HFF-Myc (cell line): ENCODE data around the gene PTPRJ.

ENCODE experiments used
- DNase-seq: peaks from one replicate; pipeline ENCODE4 v3.0.0-alpha.2; 2011; ENCODE audit warnings: low read depth; ENCODE audit errors: extremely low read depth
- H3K4me3 ChIP-seq: replicated peaks from 2 replicates; pipeline ENCODE4 v1.5.1; 2011; ENCODE audit warnings: low read depth, mild to moderate bottlenecking, control low read depth, low read length
- TF ChIP-seq, protein P1 (sequence below): IDR thresholded peaks from 2 replicates; pipeline ENCODE4 v1.5.1; 2012; ENCODE audit warnings: mild to moderate bottlenecking, low read depth, low read length, control low read depth; ENCODE audit errors: missing control alignments

The PTPRJ gene

DNA sequence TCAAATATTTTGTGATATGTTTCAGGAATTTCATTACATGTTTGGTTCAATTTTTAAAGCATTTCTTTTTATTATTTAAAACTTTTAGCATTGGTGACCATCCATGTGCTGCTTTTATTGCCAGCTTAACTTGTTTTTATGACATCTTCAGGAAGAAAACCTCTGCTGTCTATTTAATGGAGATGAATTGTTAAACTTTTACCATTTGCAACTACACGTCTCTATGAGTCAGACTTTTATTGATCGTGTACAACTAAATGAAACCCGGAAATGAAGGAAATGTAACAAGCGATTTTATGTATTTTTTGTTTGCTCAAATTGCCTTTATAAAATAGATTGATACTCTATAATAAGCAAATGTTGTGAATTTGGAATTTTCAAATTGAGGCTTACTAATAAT, 113.0 kb downstream of the PTPRJ start:
- TF ChIP-seq, protein P1, sequence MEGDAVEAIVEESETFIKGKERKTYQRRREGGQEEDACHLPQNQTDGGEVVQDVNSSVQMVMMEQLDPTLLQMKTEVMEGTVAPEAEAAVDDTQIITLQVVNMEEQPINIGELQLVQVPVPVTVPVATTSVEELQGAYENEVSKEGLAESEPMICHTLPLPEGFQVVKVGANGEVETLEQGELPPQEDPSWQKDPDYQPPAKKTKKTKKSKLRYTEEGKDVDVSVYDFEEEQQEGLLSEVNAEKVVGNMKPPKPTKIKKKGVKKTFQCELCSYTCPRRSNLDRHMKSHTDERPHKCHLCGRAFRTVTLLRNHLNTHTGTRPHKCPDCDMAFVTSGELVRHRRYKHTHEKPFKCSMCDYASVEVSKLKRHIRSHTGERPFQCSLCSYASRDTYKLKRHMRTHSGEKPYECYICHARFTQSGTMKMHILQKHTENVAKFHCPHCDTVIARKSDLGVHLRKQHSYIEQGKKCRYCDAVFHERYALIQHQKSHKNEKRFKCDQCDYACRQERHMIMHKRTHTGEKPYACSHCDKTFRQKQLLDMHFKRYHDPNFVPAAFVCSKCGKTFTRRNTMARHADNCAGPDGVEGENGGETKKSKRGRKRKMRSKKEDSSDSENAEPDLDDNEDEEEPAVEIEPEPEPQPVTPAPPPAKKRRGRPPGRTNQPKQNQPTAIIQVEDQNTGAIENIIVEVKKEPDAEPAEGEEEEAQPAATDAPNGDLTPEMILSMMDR: no peak
- no peak for DNase-seq
- no peak overlapping the region for H3K4me3 ChIP-seq

DNA sequence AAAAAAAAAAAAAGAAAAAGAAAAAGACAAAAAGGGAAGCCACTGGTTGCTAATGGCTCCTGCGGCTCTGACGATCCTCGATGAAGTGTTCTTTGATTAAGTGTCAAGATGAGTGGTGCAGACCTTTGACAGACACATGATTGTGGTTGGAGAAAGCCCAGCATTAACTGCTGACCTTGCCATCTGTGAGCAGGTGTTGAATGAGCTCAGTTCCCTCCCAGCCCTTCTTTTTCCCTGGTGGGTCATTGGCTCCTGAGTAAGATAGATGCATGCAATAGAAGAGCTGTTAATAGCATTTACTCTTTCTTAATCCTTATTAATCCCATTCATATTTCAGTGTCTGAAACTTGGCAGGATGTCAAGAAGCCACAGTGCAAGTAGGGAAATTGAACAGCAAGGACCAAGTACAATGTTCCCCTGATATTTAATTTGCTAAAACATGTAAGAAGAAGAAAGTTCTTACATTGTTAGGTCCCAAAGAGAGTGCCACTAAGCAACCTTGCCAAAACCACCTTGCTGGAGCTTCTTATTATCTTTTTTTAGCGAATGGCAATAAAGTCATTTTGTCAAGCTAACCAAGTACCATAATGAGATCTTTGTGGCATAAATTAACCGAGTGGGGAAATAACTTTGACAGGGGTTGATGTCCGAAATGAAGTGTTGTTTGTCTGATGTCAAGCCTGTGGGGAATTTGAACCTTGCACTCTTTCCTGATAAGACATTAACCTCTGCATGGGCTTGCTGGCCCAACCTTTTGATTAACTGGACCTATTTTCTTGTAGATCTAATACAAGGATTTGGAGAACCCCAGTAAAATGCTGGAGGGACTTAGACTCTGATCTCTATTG, 113.7 kb downstream of the PTPRJ start:
- peak; percentile 96 for DNase-seq
- H3K4me3 ChIP-seq: no peak overlapping the region
- TF ChIP-seq, protein P1: no peak

DNA sequence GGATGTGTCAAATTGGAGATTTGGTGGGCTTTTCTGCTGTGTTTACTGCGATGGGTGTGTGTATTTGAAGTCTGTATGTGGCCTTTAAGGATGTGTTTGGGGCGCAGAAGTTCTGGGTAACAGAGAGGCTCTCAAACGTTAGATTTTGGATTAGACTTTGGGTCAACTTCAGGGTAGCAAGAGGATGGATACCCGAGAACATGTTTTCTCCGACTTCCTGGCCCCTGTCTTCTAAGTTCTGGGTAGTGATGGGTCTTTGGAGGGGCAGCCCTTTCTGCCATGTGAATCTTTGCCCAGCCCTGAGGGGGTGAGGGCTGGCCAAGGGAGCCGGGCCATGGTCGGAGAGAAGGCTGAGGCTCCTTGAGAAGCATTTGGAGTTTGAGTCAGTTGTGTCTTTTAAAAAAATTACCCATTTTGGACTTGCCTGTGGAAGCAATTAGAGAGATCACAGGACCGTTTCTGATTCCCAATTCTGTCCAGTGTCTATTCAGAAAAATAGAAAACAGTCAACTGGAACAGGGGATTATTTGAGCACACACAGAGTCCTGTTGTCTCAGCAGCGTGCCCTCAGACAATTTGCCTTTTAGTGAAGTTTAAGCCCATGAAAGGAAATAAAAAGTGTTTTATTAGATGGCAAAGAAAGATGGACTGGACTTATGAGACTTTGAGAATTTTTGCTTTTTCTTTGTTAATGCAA, 114.4 kb downstream of the PTPRJ start:
- TF ChIP-seq, protein P1: no peak
- H3K4me3 ChIP-seq: no peak overlapping the region
- no peak for DNase-seq

DNA sequence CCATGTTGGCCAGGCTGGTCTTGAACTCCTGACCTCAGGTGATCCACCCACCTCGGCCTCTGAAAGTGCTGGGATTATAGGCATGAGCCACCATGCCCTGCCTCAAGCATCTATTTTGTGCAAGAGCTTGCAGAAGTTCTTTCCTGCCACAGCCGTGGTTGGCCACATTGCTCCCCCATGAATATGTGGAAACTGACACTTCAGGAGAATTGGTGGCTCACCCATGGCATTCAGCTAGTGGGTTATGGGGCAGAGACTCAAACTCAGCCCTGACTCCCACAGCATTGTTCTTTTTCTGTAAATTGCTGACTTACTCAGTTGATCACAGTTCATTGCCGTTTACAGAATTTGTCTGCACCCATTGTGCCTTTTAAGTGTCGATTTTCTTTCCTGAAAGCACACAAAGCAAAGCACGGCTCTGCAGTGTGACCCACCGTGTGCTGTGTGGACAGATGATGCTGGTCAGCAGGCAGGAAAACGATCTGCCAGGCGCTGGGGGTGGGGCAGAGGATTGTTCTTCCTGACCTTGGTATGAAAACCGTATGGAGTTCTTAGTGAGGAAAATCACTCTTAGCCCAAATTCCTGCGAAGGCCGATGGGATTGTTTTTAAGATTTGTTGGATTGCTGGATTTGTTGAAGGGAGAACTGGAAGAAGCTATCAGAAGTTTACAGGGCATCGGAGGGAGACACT, 115.6 kb downstream of the PTPRJ start:
- TF ChIP-seq, protein P1: no peak
- H3K4me3 ChIP-seq: no peak overlapping the region
- DNase-seq: no peak

DNA sequence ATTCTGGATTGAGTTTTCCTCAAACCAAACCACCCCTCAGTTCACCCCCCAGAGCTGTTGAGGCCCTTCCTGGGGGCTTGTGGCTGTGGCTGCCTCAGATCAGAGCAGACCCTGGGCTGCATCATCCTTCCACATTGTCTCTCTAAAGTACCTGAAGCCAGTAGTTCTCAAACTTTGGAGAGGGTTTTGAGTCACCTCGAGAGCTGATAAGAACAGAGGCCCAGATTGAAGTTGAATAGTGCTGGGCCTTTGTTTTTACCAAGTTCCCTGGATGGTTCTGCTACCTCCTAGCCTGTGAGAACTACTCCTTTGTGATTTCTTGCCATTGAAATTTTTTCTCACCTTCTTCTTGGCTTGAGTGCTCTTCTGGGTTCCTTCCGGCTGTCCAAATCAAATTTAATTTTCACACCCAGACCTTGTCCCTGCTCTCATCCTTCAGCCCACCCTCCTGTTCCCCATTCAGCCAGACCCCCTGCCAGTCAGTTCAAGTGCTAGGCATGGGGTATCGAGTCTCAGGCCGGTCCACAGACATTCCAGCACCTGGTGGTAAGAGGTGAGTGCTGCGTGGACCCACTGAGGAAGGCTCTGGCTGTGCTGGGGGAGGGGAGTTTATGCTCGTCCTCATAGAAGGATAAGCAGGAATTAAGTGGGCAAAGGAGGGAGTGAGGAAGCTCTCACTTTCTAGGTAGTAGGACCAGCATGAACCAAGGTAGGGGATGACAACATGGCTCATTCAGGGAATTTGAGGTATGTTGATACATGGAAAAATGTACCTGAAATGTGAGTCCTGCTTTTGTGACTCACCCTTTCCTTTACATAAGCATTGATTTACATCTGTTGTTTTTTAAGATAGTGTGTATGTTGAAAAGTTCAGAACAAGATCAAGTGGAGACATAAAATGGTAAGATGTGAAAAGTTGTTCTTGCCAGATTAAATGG, 116.5 kb downstream of the PTPRJ start:
- DNase-seq: no peak
- H3K4me3 ChIP-seq: no peak overlapping the region
- TF ChIP-seq, protein P1: no peak

DNA sequence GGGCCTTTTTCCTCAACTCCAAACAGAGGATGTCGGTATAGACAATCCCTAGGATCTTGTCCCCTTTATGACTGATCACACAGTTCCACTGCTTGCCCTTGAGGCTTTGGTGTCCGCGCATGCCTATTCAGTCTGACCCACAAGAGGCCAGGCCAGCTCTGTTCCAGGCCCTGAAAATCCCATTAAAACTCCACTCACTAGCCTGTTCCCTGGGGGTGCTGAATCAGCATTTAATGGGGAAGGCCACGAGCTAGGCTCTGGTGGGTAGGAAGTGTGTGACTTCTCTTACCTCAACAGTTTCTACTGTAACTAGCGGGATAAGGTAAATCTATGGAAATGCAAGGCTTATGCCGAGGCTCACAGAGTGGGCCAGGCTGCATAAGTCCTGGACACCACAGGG, 117.7 kb downstream of the PTPRJ start:
- no peak for DNase-seq
- TF ChIP-seq, protein P1: no peak
- no peak overlapping the region for H3K4me3 ChIP-seq
